ENCODE results near the gene BABAM2. TPM values are rescaled to one million over a fixed set of nuclear protein-coding genes. Genes with fewer than 3 reads are reported as not detected.

BABAM2 gene
- total RNA-seq, 4 donors from 2014 or later = 33.3 to 48.9 (median 37.9) TPM

- Histone ChIP-seq H3K36me3 (no peaks in the 10 kb centered on the region), H3K9me3 (no peaks in the 10 kb centered on the region), H3K27ac (no peak overlapping the region), H3K4me1 (no peaks in the 10 kb centered on the region), H3K4me3 (no peak overlapping the region), H3K27me3 (no peaks in the 10 kb centered on the region)
- in situ Hi-C loops (cut with MboI; ENCODE audit: low pct_ligation_motif_present in 1 of 4, low pct_unique_long_range_greater_than_20kb in 1 of 4, low sequenced_read_pairs in 3 of 4) (no loop called here), intact Hi-C loops (cut with DNase I; ENCODE audit: low total_unique reads) (no loop called here)
- no peak for DNase-seq
- no peak for TF ChIP-seq EP300 (IDR thresholded peaks at IDR 0.05; ENCODE audit: low read depth)
- no peak for TF ChIP-seq POLR2AphosphoS5 (IDR thresholded peaks at IDR 0.05)
- TF ChIP-seq, protein P1, sequence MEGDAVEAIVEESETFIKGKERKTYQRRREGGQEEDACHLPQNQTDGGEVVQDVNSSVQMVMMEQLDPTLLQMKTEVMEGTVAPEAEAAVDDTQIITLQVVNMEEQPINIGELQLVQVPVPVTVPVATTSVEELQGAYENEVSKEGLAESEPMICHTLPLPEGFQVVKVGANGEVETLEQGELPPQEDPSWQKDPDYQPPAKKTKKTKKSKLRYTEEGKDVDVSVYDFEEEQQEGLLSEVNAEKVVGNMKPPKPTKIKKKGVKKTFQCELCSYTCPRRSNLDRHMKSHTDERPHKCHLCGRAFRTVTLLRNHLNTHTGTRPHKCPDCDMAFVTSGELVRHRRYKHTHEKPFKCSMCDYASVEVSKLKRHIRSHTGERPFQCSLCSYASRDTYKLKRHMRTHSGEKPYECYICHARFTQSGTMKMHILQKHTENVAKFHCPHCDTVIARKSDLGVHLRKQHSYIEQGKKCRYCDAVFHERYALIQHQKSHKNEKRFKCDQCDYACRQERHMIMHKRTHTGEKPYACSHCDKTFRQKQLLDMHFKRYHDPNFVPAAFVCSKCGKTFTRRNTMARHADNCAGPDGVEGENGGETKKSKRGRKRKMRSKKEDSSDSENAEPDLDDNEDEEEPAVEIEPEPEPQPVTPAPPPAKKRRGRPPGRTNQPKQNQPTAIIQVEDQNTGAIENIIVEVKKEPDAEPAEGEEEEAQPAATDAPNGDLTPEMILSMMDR (IDR thresholded peaks at IDR 0.05) = no peak
- no peak for TF ChIP-seq POLR2A (IDR thresholded peaks at IDR 0.05)
These were observed 296.7 kb downstream of the BABAM2 start for GRCh38 chr2:28187186-28187585.

DNA sequence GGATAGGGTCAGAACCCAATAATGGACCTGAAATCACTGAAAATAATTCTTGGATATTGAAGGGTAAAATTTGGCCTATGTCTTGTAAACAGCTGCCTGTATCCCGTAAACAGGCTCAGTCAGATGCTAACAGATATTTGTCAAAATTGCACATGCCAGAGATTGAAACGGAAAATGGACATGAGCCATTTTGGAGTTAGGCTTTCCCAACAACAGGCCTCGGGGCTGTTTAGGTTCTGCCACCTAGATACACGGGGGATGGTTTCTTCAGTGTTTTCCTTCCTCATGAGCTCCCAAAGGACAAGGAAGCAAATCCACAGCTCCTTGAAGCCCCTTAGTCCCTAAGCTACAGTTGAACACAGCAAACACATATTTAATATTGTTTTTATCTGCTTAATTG is 297.9 kb downstream of the BABAM2 start:
- Histone ChIP-seq H3K27ac (no peak overlapping the region), H3K27me3 (no peaks in the 10 kb centered on the region), H3K4me1 (no peaks in the 10 kb centered on the region), H3K36me3 (no peaks in the 10 kb centered on the region), H3K9me3 (no peaks in the 10 kb centered on the region), H3K4me3 (no peak overlapping the region)
- intact Hi-C loops (cut with DNase I; ENCODE audit: low total_unique reads) (no loop called here), in situ Hi-C loops (cut with MboI; ENCODE audit: low pct_ligation_motif_present in 1 of 4, low pct_unique_long_range_greater_than_20kb in 1 of 4, low sequenced_read_pairs in 3 of 4) (no loop called here)
- 89 to 100% methylated on average over 2 to 4 of the region's 4 CpGs for WGBS, 2 donors (ENCODE audit: low coverage in 1 of 2)
- TF ChIP-seq POLR2A (IDR thresholded peaks at IDR 0.05) (no peak), EP300 (IDR thresholded peaks at IDR 0.05; ENCODE audit: low read depth) (no peak), POLR2AphosphoS5 (IDR thresholded peaks at IDR 0.05) (no peak)
- TF ChIP-seq, protein P1 (IDR thresholded peaks at IDR 0.05) = no peak
- DNase-seq = no peak

- H3K4me3 ChIP-seq = no peak overlapping the region
- intact Hi-C loops (cut with DNase I; ENCODE audit: low total_unique reads) (no loop called here), in situ Hi-C loops (cut with MboI; ENCODE audit: low pct_ligation_motif_present in 1 of 4, low pct_unique_long_range_greater_than_20kb in 1 of 4, low sequenced_read_pairs in 3 of 4) (no loop called here)
- H3K27ac ChIP-seq = peak overlapping the region in 1 of 4 donors; percentile 9
- H3K36me3 ChIP-seq = no peaks in the 10 kb centered on the region
- no peaks in the 10 kb centered on the region for H3K9me3 ChIP-seq
- H3K27me3 ChIP-seq = no peaks in the 10 kb centered on the region
- no peak for TF ChIP-seq POLR2AphosphoS5 (IDR thresholded peaks at IDR 0.05)
- no peak for TF ChIP-seq POLR2A (IDR thresholded peaks at IDR 0.05)
- TF ChIP-seq, protein P1 (IDR thresholded peaks at IDR 0.05) = no peak
- TF ChIP-seq EP300 (IDR thresholded peaks at IDR 0.05; ENCODE audit: low read depth) = no peak
- no peak for DNase-seq
- WGBS, 2 donors (ENCODE audit: low coverage in 1 of 2) = 72 to 89% methylated on average over 6 to 10 of the region's 10 CpGs
- H3K4me1 ChIP-seq = peaks cover 0 to 19% (median 7%) of the 10 kb centered on the region in 4 donors
These were observed 303.3 kb downstream of the BABAM2 start for GRCh38 chr2:28193630-28194403.

DNA sequence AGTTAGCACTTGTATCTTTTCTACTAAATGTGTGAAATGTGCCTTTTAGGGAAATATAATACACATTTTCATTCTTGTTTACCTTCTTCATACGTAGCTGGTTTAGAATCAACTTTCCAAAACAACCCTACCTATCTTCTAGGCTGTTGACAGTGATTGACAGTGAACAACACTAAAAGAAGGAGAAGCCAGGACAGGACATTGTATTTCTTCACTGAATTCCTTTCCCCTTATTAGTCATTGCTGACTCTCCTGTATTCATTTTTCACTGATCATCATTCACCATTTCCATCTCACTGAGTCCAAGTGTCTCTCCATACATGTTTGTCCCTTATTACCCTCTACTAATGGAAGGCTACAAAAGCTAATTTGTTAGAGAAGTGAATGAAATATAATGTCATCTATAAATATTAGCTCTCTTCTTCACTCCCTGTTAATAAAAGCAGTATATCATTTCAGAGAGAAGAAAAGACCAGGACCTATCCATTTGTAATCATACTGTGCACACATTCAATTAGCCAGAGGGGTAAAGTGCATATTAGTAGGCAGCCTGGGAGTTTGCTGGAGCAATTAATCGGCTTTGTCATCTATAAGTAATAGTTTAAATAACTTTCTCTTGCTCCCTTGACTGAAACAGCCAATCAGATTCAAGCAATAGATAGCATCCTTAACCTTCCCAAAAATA is 309.6 kb downstream of the BABAM2 start:
- Histone ChIP-seq H3K4me1 (peaks cover 0 to 27% (median 11%) of the 10 kb centered on the region in 4 donors), H3K27ac (no peak overlapping the region), H3K9me3 (no peaks in the 10 kb centered on the region), H3K4me3 (no peak overlapping the region), H3K27me3 (no peaks in the 10 kb centered on the region), H3K36me3 (no peaks in the 10 kb centered on the region)
- intact Hi-C loops (cut with DNase I; ENCODE audit: low total_unique reads) (no loop called here), in situ Hi-C loops (cut with MboI; ENCODE audit: low pct_ligation_motif_present in 1 of 4, low pct_unique_long_range_greater_than_20kb in 1 of 4, low sequenced_read_pairs in 3 of 4) (no loop called here)
- TF ChIP-seq, protein P1 (IDR thresholded peaks at IDR 0.05) = no peak
- TF ChIP-seq POLR2AphosphoS5 (IDR thresholded peaks at IDR 0.05) (no peak), EP300 (IDR thresholded peaks at IDR 0.05; ENCODE audit: low read depth) (no peak), POLR2A (IDR thresholded peaks at IDR 0.05) (no peak)
- 89 to 90% methylated on average over 2 of the region's 2 CpGs for WGBS, 2 donors (ENCODE audit: low coverage in 1 of 2)
- DNase-seq = no peak

All from transverse colon (tissue), 4 donors.